MM.1S (cell line): Measurements from ENCODE around the gene TMEM131.

ENCODE experiments used
- CTCF ChIP-seq: fragments of 300-600 bp; sonication (generic); IDR thresholded peaks from 2 replicates; pipeline ENCODE4 v1.5.1; 2016; ENCODE audit warnings: antibody characterized with exemption, low read length, mixed read lengths
- EZH2 ChIP-seq: fragments of 300-600 bp; sonication (generic); optimal IDR thresholded peaks from 2 replicates; pipeline ENCODE3; 2017; ENCODE audit warnings: low read depth, mild to moderate bottlenecking, antibody characterized with exemption, low read length, mixed read lengths

- TF ChIP-seq CTCF (no peak), EZH2 (no peak)
Observed at GRCh38 chr2:97715951-97716694, 279.6 kb downstream of the TMEM131 start.
